GM23248 (cell line): ENCODE results near the gene HEATR5B.

Experiments
- EZH2 ChIP-seq: fragments of 200-600 bp; sonication (generic); IDR thresholded peaks from 2 replicates; pipeline ENCODE4 v1.6.1; 2018; ENCODE audit warnings: antibody characterized with exemption, mild to moderate bottlenecking; ENCODE audit not compliant: insufficient read depth, poor library complexity, severe bottlenecking
- EZH2phosphoT487 ChIP-seq: fragments of 200-600 bp; sonication (generic); IDR thresholded peaks from 2 replicates; pipeline ENCODE4 v1.6.1; 2018; ENCODE audit warnings: antibody characterized with exemption, moderate library complexity, mild to moderate bottlenecking, low read depth; ENCODE audit not compliant: insufficient read depth

GRCh38 chr2:37000318-37000717 is 83.9 kb downstream of the HEATR5B start:
- TF ChIP-seq EZH2 (no peak), EZH2phosphoT487 (no peak)
